HepG2 (cell line): ENCODE results near the gene EPB41L2. TPM values are rescaled to one million over a fixed set of nuclear protein-coding genes. Genes with fewer than 3 reads are reported as not detected.

Experiments
- ATAC-seq: fragments of 200-7000 bp; cut with Tn5 transposase; 3 replicates; pipeline ENCODE4 v1.9.1; 2020; ENCODE audit warnings: mild to moderate bottlenecking, moderate library complexity
- BruUV-seq: library from RNA; stranded (reverse); fragments of 400-500 nt; replicated peaks from 2 replicates; lab custom pipeline; 2021; lab: Mats Ljungman, UMichigan
- CTCF ChIA-PET: fragments of 300-600 bp; formaldehyde crosslinking; extraction: SDS; loops from one replicate; lab custom pipeline; 2021; ENCODE audit warnings: low total read pairs, inconsistent platforms, low intra/inter-chr PET ratio; lab: Yijun Ruan, JAX
- POLR2A ChIA-PET: fragments of 350-600 bp; sonication (Branson Sonifier 250); formaldehyde crosslinking; loops from one replicate; lab custom pipeline; 2020; ENCODE audit warnings: antibody characterized with exemption, inconsistent platforms; lab: Yijun Ruan, JAX
- DNase-seq: peaks from one replicate; pipeline ENCODE4 v3.0.0-alpha.2; 2015; ENCODE audit warnings: low spot score
- FAIRE-seq: peaks from 3 replicates; lab custom pipeline; 2011; peaks lifted over from hg19 to GRCh38; lab: Jason Lieb, UNC
- H2AFZ ChIP-seq: one replicate; pipeline ENCODE4 v1.6.1; 2011; ENCODE audit warnings: low read length, inconsistent platforms
- H3K27ac ChIP-seq: fragments of 300-600 bp; 3 replicates; pipeline ENCODE4 v1.8.0; 2011; ENCODE audit warnings: mixed run types, mild to moderate bottlenecking, mixed read lengths, low read length, inconsistent platforms; ENCODE audit not compliant: insufficient read depth; ENCODE audit errors: extremely low read length
- H3K27me3 ChIP-seq, 2 experiments: fragments of 200-600 bp in 1 of 2; 2 replicates in 1 of 2; 3 replicates in 1 of 2; pipeline versions ENCODE4 v1.6.0 to v1.8.0; 2011; ENCODE audit warnings: low read length in 2 of 2, mild to moderate bottlenecking in 2 of 2, moderate library complexity in 2 of 2, inconsistent platforms in 1 of 2; ENCODE audit not compliant: insufficient read depth in 2 of 2, control insufficient read depth in 1 of 2
- H3K36me3 ChIP-seq, 2 experiments: fragments of 200-600 bp in 1 of 2; replicated peaks in 1 of 2; 2 replicates in 1 of 2; 3 replicates in 1 of 2; pipeline versions ENCODE4 v1.5.1 to v1.8.0; 2011; ENCODE audit warnings: low read length in 2 of 2, inconsistent platforms in 1 of 2; ENCODE audit not compliant: insufficient read depth in 2 of 2, control insufficient read depth in 1 of 2
- H3K4me1 ChIP-seq: 2 replicates; pipeline ENCODE4 v1.5.1; 2012; ENCODE audit warnings: low read length, inconsistent platforms; ENCODE audit not compliant: insufficient read depth
- H3K4me2 ChIP-seq: 2 replicates; pipeline ENCODE4 v1.6.0; 2011; ENCODE audit warnings: low read depth, low read length, inconsistent platforms
- H3K4me3 ChIP-seq, 3 experiments: fragments of 200-600 bp in 1 of 3; sonication (generic), shearing (Covaris generic) in 1 of 3; replicated peaks in 1 of 3; 2 replicates each; pipeline ENCODE4 v1.5.1; 2011 to 2016; ENCODE audit warnings: low read length in 3 of 3, inconsistent platforms in 2 of 3, low read depth in 2 of 3, mild to moderate bottlenecking in 2 of 3, control low read depth in 1 of 3, mixed read lengths in 1 of 3; ENCODE audit not compliant: insufficient read depth in 1 of 3
- H3K79me2 ChIP-seq: one replicate; pipeline ENCODE4 v1.6.1; 2011; ENCODE audit warnings: low read length, inconsistent platforms; ENCODE audit not compliant: insufficient read depth
- H3K9ac ChIP-seq: 2 replicates; pipeline ENCODE4 v1.6.0; 2011; ENCODE audit warnings: mild to moderate bottlenecking, low read depth, low read length, inconsistent platforms; ENCODE audit not compliant: insufficient read depth
- H3K9me3 ChIP-seq: 2 replicates; pipeline ENCODE4 v1.5.1; 2012; ENCODE audit warnings: mild to moderate bottlenecking, low read length
- H4K20me1 ChIP-seq: 2 replicates; pipeline ENCODE4 v1.6.0; 2011; ENCODE audit warnings: inconsistent platforms, mild to moderate bottlenecking, low read length, moderate library complexity; ENCODE audit not compliant: insufficient read depth
- BCL3 ChIP-seq: sonication (generic); formaldehyde crosslinking; IDR thresholded peaks from 2 replicates; pipeline ENCODE4 v1.5.1; 2020; ENCODE audit warnings: mild to moderate bottlenecking, missing genetic modification reagents, moderate library complexity
- CREM ChIP-seq, 2 experiments: sonication (generic) in 1 of 2; formaldehyde crosslinking in 1 of 2; IDR thresholded peaks; 2 replicates each; pipeline versions ENCODE4 v1.4.0 to v1.6.1; 2016 to 2020; ENCODE audit warnings: antibody characterized with exemption in 1 of 2, mild to moderate bottlenecking in 1 of 2, missing genetic modification reagents in 1 of 2
- ELF4 ChIP-seq: sonication (generic); formaldehyde crosslinking; IDR thresholded peaks from 2 replicates; pipeline ENCODE4 v1.5.0; 2020; ENCODE audit warnings: missing genetic modification reagents, mild to moderate bottlenecking, moderate library complexity, borderline replicate concordance
- FLYWCH1 ChIP-seq: sonication (generic); formaldehyde crosslinking; IDR thresholded peaks from 2 replicates; pipeline ENCODE4 v1.8.1; 2023; ENCODE audit warnings: mild to moderate bottlenecking, missing genetic modification reagents
- GPBP1L1 ChIP-seq: sonication (generic); formaldehyde crosslinking; IDR thresholded peaks from 2 replicates; pipeline ENCODE4 v1.5.0; 2020; ENCODE audit warnings: mild to moderate bottlenecking, missing genetic modification reagents
- HMG20B ChIP-seq: conservative IDR thresholded peaks from 2 replicates; pipeline ENCODE4 v1.6.1; 2016; ENCODE audit warnings: missing genetic modification reagents, missing compliant biosample characterization
- KAT8 ChIP-seq: IDR thresholded peaks from 2 replicates; pipeline ENCODE4 v1.6.1; 2016; ENCODE audit warnings: missing genetic modification reagents, missing compliant biosample characterization
- KDM5A ChIP-seq: fragments of 200-600 bp; sonication (generic); IDR thresholded peaks from 2 replicates; pipeline ENCODE4 v1.7.0; 2018; ENCODE audit warnings: antibody characterized with exemption, mild to moderate bottlenecking, low read length, borderline replicate concordance
- MATR3 ChIP-seq: sonication (generic); formaldehyde crosslinking; IDR thresholded peaks from 2 replicates; pipeline ENCODE4 v1.4.0; 2020; ENCODE audit warnings: missing genetic modification reagents
- SETDB1 ChIP-seq: sonication (generic); formaldehyde crosslinking; IDR thresholded peaks from 2 replicates; pipeline ENCODE4 v1.5.1; 2020; ENCODE audit warnings: missing genetic modification reagents, mild to moderate bottlenecking, borderline replicate concordance
- SMAD9 ChIP-seq: sonication (generic); formaldehyde crosslinking; IDR thresholded peaks from 2 replicates; pipeline ENCODE4 v1.5.1; 2020; ENCODE audit warnings: mild to moderate bottlenecking, missing genetic modification reagents
- SRY ChIP-seq: sonication (generic); formaldehyde crosslinking; IDR thresholded peaks from 2 replicates; pipeline ENCODE4 v1.8.0; 2022; ENCODE audit warnings: mild to moderate bottlenecking, missing genetic modification reagents
- STAT6 ChIP-seq: sonication (generic); formaldehyde crosslinking; IDR thresholded peaks from 2 replicates; pipeline ENCODE4 v1.4.0; 2020; ENCODE audit warnings: missing genetic modification reagents, mild to moderate bottlenecking, borderline replicate concordance
- TARDBP ChIP-seq: sonication (generic); formaldehyde crosslinking; IDR thresholded peaks from 2 replicates; pipeline ENCODE4 v1.8.0; 2022; ENCODE audit warnings: mild to moderate bottlenecking, missing genetic modification reagents
- UBTF ChIP-seq: sonication (generic); formaldehyde crosslinking; IDR thresholded peaks from 2 replicates; pipeline ENCODE4 v1.4.0; 2020; ENCODE audit warnings: mild to moderate bottlenecking, missing genetic modification reagents
- ZNF468 ChIP-seq: sonication (generic); formaldehyde crosslinking; IDR thresholded peaks from 2 replicates; pipeline ENCODE4 v1.8.0; 2022; ENCODE audit warnings: mild to moderate bottlenecking, moderate library complexity, missing genetic modification reagents
- ZNF563 ChIP-seq: sonication (generic); formaldehyde crosslinking; IDR thresholded peaks from 2 replicates; pipeline ENCODE4 v1.8.0; 2022; ENCODE audit warnings: mild to moderate bottlenecking, moderate library complexity, missing genetic modification reagents
- WGBS: methylation state at CpG from one replicate; pipeline ENCODE4 v1.1.6; 2017; ENCODE audit warnings: low lambda C conversion rate; 5-methylcytosine and 5-hydroxymethylcytosine counted together
- in situ Hi-C: cut with HindIII; loops from 2 replicates; pipeline ENCODE4 v1.10.0; 2017; ENCODE audit warnings: low pct_unique_long_range_greater_than_20kb; ENCODE audit not compliant: extremely low pct_ligation_motif_present
- intact Hi-C: fragments of 100-400 bp; cut with micrococcal nuclease; formaldehyde crosslinking; loops from one replicate; pipeline ENCODE4 v1.10.0; 2022; ENCODE audit not compliant: unreplicated experiment
- polyA plus RNA-seq, 8 experiments: library from polyadenylated mRNA; depleted of rRNA in 3 of 8; stranded (reverse) in 7 of 8; unstranded in 1 of 8; fragments of >200 nt; fragmentation: Illumina TruSeq in 4 of 8; extraction: Trizol in 4 of 8; gene quantifications; 2 replicates each; pipeline versions ENCODE4 v1.2.1 to v1.2.3, GENCODE V29; 2011 to 2016; ENCODE audit warnings: low read depth in 4 of 8, missing spikeins in 1 of 8, mixed read lengths in 1 of 8; ENCODE audit not compliant: insufficient read depth in 1 of 8
- total RNA-seq, 5 experiments: library from RNA; depleted of rRNA; stranded (reverse); fragments of >200 nt; fragmentation: Illumina TruSeq; extraction: Trizol; gene quantifications; 2 replicates each; pipeline ENCODE4 v1.2.3, GENCODE V29; 2016; ENCODE audit warnings: low read depth in 1 of 5

Gene EPB41L2
- total and polyA plus RNA-seq, 2 of the 13 experiments (the other 11 are each of a cell fraction or from before 2014, with no cell fraction given), result 41.7 to 56.4 TPM

DNA sequence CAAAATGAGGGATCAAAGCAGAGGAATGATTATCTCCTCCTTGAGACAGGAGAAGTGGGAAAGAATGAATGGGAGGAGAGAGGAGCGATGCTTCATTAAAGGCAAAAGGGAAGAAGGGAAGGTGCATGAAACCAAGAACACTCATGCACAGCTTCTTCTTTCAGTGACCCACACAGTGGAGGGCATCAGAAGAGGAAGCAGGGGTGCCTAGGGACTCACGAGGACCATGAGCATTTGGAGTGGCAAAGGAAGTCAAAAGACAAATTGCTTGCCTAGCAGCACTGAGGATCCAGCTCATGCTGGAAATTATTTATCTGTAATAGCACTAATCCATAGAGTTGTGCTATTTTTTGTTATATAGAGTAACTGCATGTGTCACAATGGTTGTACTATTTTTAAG, 169.8 kb downstream of the EPB41L2 start:
- DNase-seq (no peak), ATAC-seq (no peak), FAIRE-seq (no peak)
- no peaks in the 10 kb centered on the region for H3K9me3 ChIP-seq
- in situ Hi-C loops (no loop called here), intact Hi-C loops (no loop called here)
- no peaks in the 10 kb centered on the region for H4K20me1 ChIP-seq
- TF ChIP-seq BCL3 (no peak), ELF4 (CRISPR knock-in tag) (no peak), SRY (no peak), GPBP1L1 (no peak), TARDBP (CRISPR knock-in tag) (no peak), SMAD9 (no peak), UBTF (no peak), KAT8 (CRISPR knock-in tag) (no peak), ZNF563 (CRISPR knock-in tag) (no peak), HMG20B (CRISPR knock-in tag) (no peak), FLYWCH1 (no peak), SETDB1 (no peak), STAT6 (CRISPR knock-in tag) (no peak), MATR3 (no peak), KDM5A (no peak), CREM (IDR thresholded peaks at IDR 0.05) (no peak), CREM (CRISPR knock-in tag; IDR thresholded peaks at IDR 0.05) (no peak), ZNF468 (CRISPR knock-in tag) (no peak)
- peaks cover 24 to 60% of the 10 kb centered on the region in 2 experiments for H3K36me3 ChIP-seq
- no peak overlapping the region for H3K9ac ChIP-seq
- no peaks in the 10 kb centered on the region for H3K27me3 ChIP-seq
- ChIA-PET POLR2A (no interaction called here), CTCF (no interaction called here)
- no peak overlapping the region for H3K27ac ChIP-seq
- H3K4me3 ChIP-seq, result no peak overlapping the region
- no peak overlapping the region for H3K4me2 ChIP-seq
- BruUV-seq, result no TSS peak
- no peak overlapping the region for H2AFZ ChIP-seq
- WGBS, result 96% methylated on average over 2 of the region's 2 CpGs
- no peaks in the 10 kb centered on the region for H3K4me1 ChIP-seq
- no peaks in the 10 kb centered on the region for H3K79me2 ChIP-seq
